PC-9 (cell line): ENCODE data around the gene ADAMTS7. TPM values are rescaled to one million over a fixed set of nuclear protein-coding genes. Genes with fewer than 3 reads are reported as not detected.

Experiments
- BruUV-seq: library from RNA; stranded (reverse); fragments of 400-500 nt; replicated peaks from 2 replicates; lab custom pipeline; 2021; lab: Mats Ljungman, UMichigan
- CTCF ChIA-PET: fragments of 300-600 bp; sonication (Branson Sonifier 250); formaldehyde crosslinking; loops from one replicate; lab custom pipeline; 2022; ENCODE audit warnings: antibody characterized with exemption; lab: Charles Lee
- POLR2A ChIA-PET: fragments of 300-600 bp; sonication (Branson Sonifier 250); formaldehyde crosslinking; loops from one replicate; lab custom pipeline; 2022; ENCODE audit warnings: antibody characterized with exemption; ENCODE audit not compliant: unreplicated experiment; lab: Charles Lee
- DNase-seq, 2 experiments: peaks; one replicate each; pipeline versions ENCODE4 v3.0.0 to v3.0.0-alpha.2; 2015 to 2022; ENCODE audit warnings: mixed read lengths in 1 of 2
- H2AFZ ChIP-seq: fragments of 200-600 bp; sonication (generic); 2 replicates; pipeline ENCODE4 v1.8.1; 2017; ENCODE audit warnings: antibody characterized with exemption
- H3F3A ChIP-seq: fragments of 200-600 bp; sonication (generic); 2 replicates; pipeline ENCODE4 v1.8.1; 2017; ENCODE audit warnings: antibody characterized with exemption, mild to moderate bottlenecking, low read depth; ENCODE audit not compliant: insufficient read depth
- H3K27ac ChIP-seq: fragments of 200-600 bp; sonication (generic); 2 replicates; pipeline ENCODE4 v1.6.1; 2016; ENCODE audit warnings: mixed run types
- H3K27me3 ChIP-seq: fragments of 200-600 bp; sonication (generic); 2 replicates; pipeline ENCODE4 v1.6.1; 2016; ENCODE audit warnings: low read depth, mixed run types; ENCODE audit not compliant: insufficient read depth
- H3K36me3 ChIP-seq: fragments of 200-600 bp; sonication (generic); 2 replicates; pipeline ENCODE4 v1.6.1; 2016; ENCODE audit warnings: low read depth, mixed run types
- H3K4me1 ChIP-seq: fragments of 200-600 bp; sonication (generic); replicated peaks from 2 replicates; pipeline ENCODE4 v1.6.1; 2016; ENCODE audit warnings: mixed run types; ENCODE audit not compliant: insufficient read depth
- H3K4me2 ChIP-seq: fragments of 200-600 bp; sonication (generic); 2 replicates; pipeline ENCODE4 v1.6.1; 2017; ENCODE audit warnings: mixed run types
- H3K4me3 ChIP-seq: fragments of 200-600 bp; sonication (generic); 2 replicates; pipeline ENCODE4 v1.6.1; 2016; ENCODE audit warnings: mixed run types
- H3K79me2 ChIP-seq: fragments of 200-600 bp; sonication (generic); 2 replicates; pipeline ENCODE4 v1.6.1; 2017; ENCODE audit warnings: low read depth, mixed run types
- H3K9me2 ChIP-seq: fragments of 200-600 bp; sonication (generic); 2 replicates; pipeline ENCODE4 v1.8.1; 2017; ENCODE audit warnings: mild to moderate bottlenecking; ENCODE audit not compliant: insufficient read depth
- H3K9me3 ChIP-seq: fragments of 200-600 bp; sonication (generic); 2 replicates; pipeline ENCODE4 v1.8.1; 2016; ENCODE audit warnings: low read depth; ENCODE audit not compliant: insufficient read depth
- H4K20me1 ChIP-seq: fragments of 200-600 bp; sonication (generic); 2 replicates; pipeline ENCODE4 v1.8.1; 2017; ENCODE audit not compliant: insufficient read depth
- EZH2 ChIP-seq: fragments of 200-600 bp; sonication (generic); IDR thresholded peaks from 2 replicates; pipeline ENCODE4 v1.8.0; 2017; ENCODE audit warnings: antibody characterized with exemption, low read depth
- intact Hi-C: fragments of 100-400 bp; cut with micrococcal nuclease; formaldehyde crosslinking; loops from one replicate; pipeline ENCODE4 v1.10.0; 2022; ENCODE audit not compliant: unreplicated experiment
- total RNA-seq: library from RNA; stranded (reverse); gene quantifications from 2 replicates; pipeline ENCODE4 v1.2.3, GENCODE V29; 2021
- TF ChIP-seq, protein P1 (sequence below): fragments of 200-600 bp; sonication (generic); conservative IDR thresholded peaks from 2 replicates; pipeline ENCODE4 v1.6.1; 2017; ENCODE audit warnings: mixed run types, antibody characterized with exemption, mild to moderate bottlenecking, moderate library complexity

Gene ADAMTS7
- total RNA-seq, 1 experiment from 2014 or later: 1.3 TPM

DNA sequence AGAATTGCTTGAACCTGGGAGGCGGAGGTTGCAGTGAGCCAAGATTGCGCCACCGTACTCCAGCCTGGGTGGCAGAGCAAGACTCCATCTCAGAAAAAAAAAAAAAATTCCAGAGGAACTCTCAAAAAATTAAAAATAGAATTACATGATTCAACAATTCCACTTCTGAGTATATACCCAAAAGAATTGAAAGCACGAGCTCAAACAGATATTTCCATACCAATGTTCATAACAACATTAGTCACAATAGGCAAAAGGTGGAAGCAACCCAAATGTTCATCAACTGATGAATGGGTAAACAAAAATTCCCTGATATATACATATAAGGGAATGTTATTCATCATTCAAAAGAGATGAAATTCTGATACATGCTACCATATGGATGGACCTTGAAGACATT lies 44.5 kb upstream of the ADAMTS7 start:
- TF ChIP-seq EZH2: no peak
- TF ChIP-seq, protein P1, sequence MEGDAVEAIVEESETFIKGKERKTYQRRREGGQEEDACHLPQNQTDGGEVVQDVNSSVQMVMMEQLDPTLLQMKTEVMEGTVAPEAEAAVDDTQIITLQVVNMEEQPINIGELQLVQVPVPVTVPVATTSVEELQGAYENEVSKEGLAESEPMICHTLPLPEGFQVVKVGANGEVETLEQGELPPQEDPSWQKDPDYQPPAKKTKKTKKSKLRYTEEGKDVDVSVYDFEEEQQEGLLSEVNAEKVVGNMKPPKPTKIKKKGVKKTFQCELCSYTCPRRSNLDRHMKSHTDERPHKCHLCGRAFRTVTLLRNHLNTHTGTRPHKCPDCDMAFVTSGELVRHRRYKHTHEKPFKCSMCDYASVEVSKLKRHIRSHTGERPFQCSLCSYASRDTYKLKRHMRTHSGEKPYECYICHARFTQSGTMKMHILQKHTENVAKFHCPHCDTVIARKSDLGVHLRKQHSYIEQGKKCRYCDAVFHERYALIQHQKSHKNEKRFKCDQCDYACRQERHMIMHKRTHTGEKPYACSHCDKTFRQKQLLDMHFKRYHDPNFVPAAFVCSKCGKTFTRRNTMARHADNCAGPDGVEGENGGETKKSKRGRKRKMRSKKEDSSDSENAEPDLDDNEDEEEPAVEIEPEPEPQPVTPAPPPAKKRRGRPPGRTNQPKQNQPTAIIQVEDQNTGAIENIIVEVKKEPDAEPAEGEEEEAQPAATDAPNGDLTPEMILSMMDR: no peak
- no TSS peak for BruUV-seq
- intact Hi-C loops: no loop called here
- H3K4me2 ChIP-seq: no peak overlapping the region
- ChIA-PET POLR2A (no interaction called here), CTCF (no interaction called here)
- no peak overlapping the region for H3K27ac ChIP-seq
- H3K79me2 ChIP-seq: no peaks in the 10 kb centered on the region
- H3K9me3 ChIP-seq: no peaks in the 10 kb centered on the region; the same call in 1 of the 2 replicates
- no peaks in the 10 kb centered on the region for H3K4me1 ChIP-seq
- peaks cover 19% of the 10 kb centered on the region for H3F3A ChIP-seq
- no peak overlapping the region for H2AFZ ChIP-seq
- H3K4me3 ChIP-seq: no peak overlapping the region
- no peaks in the 10 kb centered on the region for H3K36me3 ChIP-seq
- H3K9me2 ChIP-seq: no peaks in the 10 kb centered on the region
- no peaks in the 10 kb centered on the region for H4K20me1 ChIP-seq
- no peaks in the 10 kb centered on the region for H3K27me3 ChIP-seq
- no peak for DNase-seq

- ChIA-PET CTCF (no interaction called here), POLR2A (no interaction called here)
- H3K36me3 ChIP-seq: no peaks in the 10 kb centered on the region
- no peak for DNase-seq
- no peaks in the 10 kb centered on the region; the same call in 1 of the 2 replicates for H3K9me3 ChIP-seq
- no peaks in the 10 kb centered on the region for H3K4me1 ChIP-seq
- H3K27ac ChIP-seq: no peak overlapping the region
- intact Hi-C loops: no loop called here
- no peaks in the 10 kb centered on the region for H3K9me2 ChIP-seq
- no peaks in the 10 kb centered on the region for H4K20me1 ChIP-seq
- H3K4me2 ChIP-seq: no peak overlapping the region
- no peak for TF ChIP-seq EZH2
- TF ChIP-seq, protein P1: no peak
- H3K27me3 ChIP-seq: no peaks in the 10 kb centered on the region
- peaks cover 16% of the 10 kb centered on the region for H3F3A ChIP-seq
- no TSS peak for BruUV-seq
- H3K79me2 ChIP-seq: no peaks in the 10 kb centered on the region
- H2AFZ ChIP-seq: no peak overlapping the region
- no peak overlapping the region for H3K4me3 ChIP-seq
These were observed 43.6 kb upstream of the ADAMTS7 start for GRCh38 chr15:78854833-78855372.

- Histone ChIP-seq H3K27me3 (no peaks in the 10 kb centered on the region), H3K79me2 (no peaks in the 10 kb centered on the region), H4K20me1 (no peaks in the 10 kb centered on the region), H3K4me1 (no peaks in the 10 kb centered on the region), H3K9me3 (no peaks in the 10 kb centered on the region; the same call in 1 of the 2 replicates), H3K36me3 (no peaks in the 10 kb centered on the region), H3K4me3 (no peak overlapping the region), H2AFZ (no peak overlapping the region), H3K9me2 (no peaks in the 10 kb centered on the region), H3F3A (0 out of 2 replicates have a peak, but pooled peaks cover 5% of the 10 kb centered on the region), H3K27ac (no peak overlapping the region), H3K4me2 (no peak overlapping the region)
- intact Hi-C loops: no loop called here
- ChIA-PET CTCF (no interaction called here), POLR2A (no interaction called here)
- TF ChIP-seq, protein P1: no peak
- no peak for TF ChIP-seq EZH2
- no peak for DNase-seq
- BruUV-seq: no TSS peak
These were observed 42.2 kb upstream of the ADAMTS7 start for GRCh38 chr15:78853500-78853899.
